Measurements from ENCODE around the gene KLHDC8B.

Gene KLHDC8B

DNA sequence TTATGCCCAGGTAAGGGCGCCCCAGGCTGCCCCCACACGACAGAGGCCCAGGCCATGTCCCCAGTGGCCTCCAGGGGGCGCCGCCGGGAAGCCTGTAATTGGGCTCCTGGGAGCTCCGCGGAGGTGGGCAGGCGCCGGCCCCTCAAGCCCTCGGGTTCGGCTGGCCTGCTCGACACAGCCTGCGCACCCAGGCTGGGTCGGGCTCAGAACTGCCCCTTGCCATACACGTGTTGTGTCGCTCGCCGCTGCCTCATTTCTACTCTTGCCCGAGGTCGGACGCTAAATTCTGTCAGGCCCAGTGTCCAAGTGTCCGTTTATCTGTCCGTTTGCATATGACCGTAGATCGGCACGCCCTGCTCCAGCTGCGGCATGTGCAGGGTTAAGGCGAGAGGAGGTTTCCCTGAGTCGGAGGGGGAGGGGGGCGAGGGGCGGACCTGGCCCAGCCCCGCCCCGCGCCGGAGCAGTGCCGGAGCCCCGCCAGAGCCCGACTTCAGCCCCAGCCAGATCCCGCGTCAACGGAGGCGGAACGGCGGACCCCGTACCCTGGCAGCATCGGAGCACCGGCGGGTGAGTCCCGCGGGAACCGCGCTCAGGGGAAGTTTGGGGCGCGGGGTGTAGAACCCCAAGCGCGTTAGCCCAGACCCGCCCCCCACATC is at the start of gene KLHDC8B:
Gene KLHDC8B (plus strand): TSS at position 480 of the 656 bp plus-strand sequence. CDS start 1,172 bp downstream, outside the sequence.
- peak; percentile 62 for DNase-seq

- DNase-seq = no peak
Observed at GRCh38 chr3:49122022-49122421, 49.4 kb upstream of the KLHDC8B start.

- DNase-seq = no peak
Observed at GRCh38 chr3:49122451-49122850, 48.9 kb upstream of the KLHDC8B start.

DNA sequence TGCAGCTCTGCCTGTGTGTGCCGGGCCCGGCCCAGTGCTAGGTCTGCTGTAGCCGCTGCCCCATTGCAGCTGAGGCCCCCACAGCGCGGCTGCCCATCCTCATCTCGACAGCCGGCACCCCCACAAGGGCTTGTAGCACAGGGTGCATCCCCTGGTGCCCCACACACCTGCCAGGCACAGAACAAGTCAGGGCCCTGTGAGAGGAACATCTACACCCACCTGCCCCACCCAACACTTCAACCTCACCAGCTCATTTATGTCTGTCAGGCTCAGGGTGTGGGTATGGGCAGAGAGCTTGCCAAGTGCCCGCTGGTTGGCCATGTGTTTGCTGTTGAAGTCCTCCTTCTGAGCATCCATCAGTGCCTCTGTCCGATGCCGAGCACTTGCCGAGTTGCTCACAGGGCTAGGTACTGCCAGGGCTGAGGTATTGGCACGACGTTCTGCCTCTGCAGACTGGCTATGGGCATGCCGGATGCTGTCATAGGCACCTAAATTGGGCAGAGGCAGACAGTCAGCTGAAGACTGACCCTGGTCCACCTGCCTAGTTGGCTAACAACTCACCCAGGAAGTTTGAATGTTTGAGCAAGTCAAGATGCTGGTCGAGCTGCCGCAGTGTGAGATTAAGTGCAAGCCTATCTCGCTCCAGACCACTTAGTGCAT is 48.4 kb upstream of the KLHDC8B start:
- DNase-seq = no peak

DNA sequence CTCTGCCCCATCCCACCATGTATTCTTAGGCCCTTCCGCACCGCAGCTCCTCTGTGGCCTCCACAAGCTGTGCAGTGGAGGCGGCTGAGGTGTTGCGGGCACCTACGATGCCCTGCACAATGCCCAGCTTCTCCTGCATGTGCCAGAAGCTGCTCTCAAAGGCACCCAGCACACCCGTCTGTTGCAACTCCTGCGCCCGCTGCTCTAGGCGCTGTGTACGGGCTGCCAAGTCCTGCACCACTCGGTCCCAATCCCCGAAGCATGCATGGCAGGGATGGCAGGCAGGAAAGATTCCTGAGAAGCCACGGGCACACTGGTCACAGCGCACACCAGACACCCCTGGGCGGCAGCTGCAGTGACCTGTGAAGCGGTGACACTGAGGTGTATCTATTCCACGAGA is 47.7 kb upstream of the KLHDC8B start:
- no peak for DNase-seq

GRCh38 chr3:49124203-49124602 is 47.2 kb upstream of the KLHDC8B start:
- no peak for DNase-seq

- no peak for DNase-seq
Observed at GRCh38 chr3:49124991-49125670, 46.3 kb upstream of the KLHDC8B start.

GRCh38 chr3:49131040-49131439 is 40.4 kb upstream of the KLHDC8B start:
- DNase-seq = no peak

GRCh38 chr3:49131576-49131975 is 39.8 kb upstream of the KLHDC8B start:
- DNase-seq = no peak

GRCh38 chr3:49132073-49132436 is 39.3 kb upstream of the KLHDC8B start:
- DNase-seq = no peak

DNA sequence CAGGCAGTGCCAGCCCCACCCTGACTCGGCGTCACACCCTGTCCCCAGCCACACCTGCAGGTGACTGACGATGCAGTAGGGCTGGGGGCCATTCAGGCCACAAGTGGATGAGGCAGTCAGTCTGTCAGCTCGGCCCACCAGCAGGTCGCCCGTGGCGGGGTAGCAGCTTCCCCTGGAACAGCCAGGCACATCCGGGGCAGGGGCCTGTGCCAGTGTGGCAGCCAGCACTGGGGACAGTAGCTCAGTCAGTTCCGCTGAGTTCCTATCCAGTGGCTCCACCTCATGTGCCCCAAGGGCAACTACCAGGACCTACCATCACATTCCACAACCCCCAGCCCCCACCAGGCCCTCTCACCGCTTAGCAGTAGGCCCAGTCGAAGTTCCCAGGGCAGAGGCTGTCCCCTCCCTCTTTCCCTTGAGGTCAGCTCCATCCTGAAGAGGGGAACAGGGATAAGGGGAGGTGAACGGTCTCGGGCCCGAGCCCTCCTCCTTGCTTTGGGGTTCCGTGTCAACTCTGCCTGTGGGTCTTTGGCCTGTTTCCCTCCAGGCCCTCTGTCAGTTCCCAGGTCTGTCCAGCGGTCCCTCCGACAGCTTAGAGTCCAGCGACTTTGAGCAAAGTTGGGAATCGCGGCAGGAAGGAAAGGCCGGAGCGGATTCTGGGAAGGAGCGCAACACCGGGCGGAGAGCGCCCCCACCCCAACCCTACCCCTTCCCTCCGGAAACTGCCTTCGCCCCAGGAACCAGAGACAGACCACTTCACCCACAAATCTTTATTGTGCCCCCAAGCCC is 38.8 kb upstream of the KLHDC8B start, which contains the start of gene LAMB2:
Gene LAMB2 (minus strand): TSS at position 614 of the 789 bp plus-strand sequence. CDS start 183 bp downstream, at position 431.
- peak; percentile 68 for DNase-seq

DNA sequence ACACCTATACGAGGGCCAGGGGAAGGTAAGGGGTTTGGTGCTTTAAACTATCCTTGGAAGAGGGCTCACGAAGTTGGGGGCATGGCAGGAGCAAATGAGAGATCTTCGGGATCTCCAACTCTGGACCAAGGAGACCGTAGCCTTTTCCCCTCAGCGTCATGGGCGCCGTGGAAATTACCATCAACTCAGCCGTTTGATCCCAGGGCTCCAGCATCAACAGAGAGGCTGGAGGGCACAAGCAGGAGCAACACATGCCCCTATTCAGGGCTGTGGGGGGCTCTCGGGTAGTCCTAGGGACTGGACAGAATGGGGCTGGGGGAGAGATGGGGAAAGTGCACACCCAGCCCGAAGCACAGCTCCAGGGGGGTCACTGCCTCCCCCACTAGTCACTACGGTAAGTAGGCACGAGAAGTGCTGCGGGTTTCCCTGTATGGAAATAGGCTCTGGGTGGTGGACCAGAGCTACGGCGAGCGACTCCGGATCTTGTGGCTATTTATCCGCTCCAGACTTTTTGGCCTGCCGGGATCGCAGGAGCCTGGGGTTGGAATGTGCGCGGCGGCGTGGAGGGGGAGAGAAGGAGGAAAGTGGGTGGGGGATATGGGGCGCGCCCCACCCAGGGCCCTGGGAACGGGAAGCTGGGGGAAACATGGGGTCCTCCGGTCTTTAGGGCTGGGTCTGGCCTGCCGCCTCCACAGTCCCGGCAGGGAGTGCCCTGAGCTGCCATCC is 38.0 kb upstream of the KLHDC8B start:
- peak; percentile 83 for DNase-seq

GRCh38 chr3:49134471-49135265 is 36.7 kb upstream of the KLHDC8B start:
- DNase-seq = no peak

DNA sequence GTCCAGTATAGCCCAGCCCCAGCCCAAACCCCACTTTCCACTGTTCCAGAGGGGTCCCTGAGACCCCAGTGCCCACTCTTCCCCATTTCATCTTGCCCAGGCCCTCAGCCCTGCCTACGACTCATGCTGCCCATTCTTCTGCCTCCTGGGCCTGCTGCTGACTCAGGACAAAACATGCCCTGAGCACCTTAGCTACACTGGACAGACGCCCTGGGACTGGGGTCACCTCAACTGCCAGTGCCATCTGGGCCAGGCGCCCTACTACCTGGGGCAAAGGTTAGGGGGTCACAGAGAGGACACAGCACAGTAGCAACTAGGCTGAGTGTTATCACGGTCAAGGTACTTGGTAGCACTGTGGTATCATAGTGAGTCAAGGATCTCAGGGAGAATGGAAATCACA is 35.9 kb upstream of the KLHDC8B start:
- DNase-seq = no peak

DNA sequence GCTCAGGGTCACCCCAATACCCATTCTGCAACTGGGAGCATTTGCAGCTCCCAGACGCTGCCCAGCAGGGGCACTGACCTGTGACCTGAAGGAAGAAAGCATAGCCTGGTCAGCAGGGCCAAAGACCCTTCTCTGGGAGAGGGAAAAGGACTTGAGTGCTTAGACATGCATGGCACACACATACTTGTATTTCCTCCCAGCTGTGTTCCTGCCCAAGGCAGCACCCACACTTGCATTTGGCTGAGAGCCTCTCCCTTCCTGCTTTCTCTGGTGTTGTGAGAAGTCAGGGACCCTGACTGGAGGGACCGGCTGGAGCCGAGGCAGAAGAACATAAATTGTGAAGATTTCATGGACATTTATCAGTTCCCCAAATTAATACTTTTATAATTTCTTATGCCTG is 31.3 kb upstream of the KLHDC8B start:
- DNase-seq = no peak

GRCh38 chr3:49148159-49148558 is 23.2 kb upstream of the KLHDC8B start:
- no peak for DNase-seq

- DNase-seq = no peak
Observed at GRCh38 chr3:49151610-49152009, 19.8 kb upstream of the KLHDC8B start.

DNA sequence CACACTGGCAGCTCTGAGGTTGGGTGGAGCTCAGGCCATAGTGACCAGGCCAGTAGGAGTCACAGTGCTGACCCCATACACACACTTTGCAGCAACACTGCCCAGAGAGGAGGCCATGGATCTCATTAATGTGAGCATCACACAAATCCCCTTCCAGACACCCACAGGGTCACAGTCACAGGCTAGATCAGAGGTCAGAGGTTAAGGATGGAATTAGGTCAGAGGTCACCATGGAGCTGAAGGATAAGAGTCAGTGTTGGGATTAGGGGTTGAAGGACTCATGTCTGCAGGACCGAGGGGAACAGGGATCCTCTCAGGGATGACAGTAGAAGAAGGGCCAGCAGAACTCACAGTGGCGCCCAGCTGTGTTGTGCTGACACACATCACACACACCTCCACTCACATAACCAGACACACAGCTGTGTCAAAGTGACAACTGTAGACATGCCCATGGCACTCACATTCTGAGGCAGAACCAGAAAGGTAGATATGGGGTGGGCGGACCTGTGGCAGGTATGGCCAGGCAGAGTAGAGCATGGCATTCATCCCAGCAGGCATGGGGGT is 18.0 kb upstream of the KLHDC8B start:
- DNase-seq = no peak

DNA sequence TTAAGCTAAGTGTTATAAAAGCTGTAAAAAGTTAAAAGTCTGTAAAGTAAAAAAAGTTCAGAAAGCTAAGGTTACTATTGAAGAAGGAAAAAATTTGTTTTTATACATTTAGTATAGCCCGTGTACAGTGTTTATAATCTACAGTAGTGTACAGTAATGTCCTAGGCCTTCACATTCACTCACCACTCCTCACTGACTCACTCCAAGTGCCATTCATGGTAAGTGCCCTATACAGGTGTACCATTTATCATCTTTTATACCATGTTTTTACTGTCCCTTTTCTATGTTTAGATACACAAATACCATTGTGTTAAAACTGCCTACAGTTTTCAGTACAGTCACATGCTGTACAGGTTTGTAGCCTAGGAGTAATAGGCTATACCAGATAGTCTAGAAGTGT is 14.1 kb upstream of the KLHDC8B start:
- no peak for DNase-seq

- no peak for DNase-seq
Observed at GRCh38 chr3:49158103-49158709, 13.2 kb upstream of the KLHDC8B start.

DNA sequence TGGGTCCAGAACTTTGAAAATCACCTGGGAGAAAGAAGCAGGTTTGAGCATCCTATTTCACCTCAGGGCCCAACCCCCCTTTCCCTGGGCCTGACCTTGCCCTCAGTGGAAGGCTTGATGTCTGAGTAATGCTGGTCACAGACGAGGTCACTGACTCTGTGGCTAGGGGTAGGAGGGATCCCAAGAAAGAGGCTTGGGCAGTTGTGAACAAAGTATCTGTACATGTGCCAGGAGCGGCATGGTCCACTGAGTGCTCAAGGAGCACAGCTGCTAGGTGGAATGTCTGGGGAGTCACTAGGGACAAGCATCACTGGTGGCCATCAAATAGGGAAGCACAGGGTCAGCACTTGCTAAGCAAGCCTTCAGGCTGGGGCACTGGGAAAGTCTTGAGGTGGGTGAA is 12.6 kb upstream of the KLHDC8B start:
- no peak for DNase-seq
